ENCODE results near the gene BRD3.

DNA sequence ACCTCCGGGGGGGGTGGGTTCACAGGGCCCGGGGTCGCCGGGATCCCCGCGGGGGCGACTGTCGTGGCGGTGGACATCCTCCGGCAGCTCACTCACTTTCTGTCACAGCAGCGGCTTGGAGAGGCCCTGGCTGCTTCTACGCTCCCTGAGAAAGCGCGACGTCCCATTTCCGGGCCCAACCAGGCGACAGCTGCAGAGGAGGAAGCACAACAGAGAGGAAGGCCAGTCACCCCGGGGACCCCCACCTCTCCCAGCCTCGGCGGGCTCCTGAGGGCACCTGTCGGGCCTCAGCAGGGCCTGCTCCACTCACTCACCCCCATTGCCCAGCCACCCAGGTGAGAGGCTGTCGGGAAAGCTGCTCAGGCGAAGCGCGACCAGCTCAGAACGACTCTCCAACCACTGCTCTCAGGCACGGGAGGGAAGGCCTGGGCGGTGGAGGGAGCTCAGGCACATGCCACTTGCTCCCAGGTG, 14.4 kb downstream of the BRD3 start:
- TF ChIP-seq, protein P1, sequence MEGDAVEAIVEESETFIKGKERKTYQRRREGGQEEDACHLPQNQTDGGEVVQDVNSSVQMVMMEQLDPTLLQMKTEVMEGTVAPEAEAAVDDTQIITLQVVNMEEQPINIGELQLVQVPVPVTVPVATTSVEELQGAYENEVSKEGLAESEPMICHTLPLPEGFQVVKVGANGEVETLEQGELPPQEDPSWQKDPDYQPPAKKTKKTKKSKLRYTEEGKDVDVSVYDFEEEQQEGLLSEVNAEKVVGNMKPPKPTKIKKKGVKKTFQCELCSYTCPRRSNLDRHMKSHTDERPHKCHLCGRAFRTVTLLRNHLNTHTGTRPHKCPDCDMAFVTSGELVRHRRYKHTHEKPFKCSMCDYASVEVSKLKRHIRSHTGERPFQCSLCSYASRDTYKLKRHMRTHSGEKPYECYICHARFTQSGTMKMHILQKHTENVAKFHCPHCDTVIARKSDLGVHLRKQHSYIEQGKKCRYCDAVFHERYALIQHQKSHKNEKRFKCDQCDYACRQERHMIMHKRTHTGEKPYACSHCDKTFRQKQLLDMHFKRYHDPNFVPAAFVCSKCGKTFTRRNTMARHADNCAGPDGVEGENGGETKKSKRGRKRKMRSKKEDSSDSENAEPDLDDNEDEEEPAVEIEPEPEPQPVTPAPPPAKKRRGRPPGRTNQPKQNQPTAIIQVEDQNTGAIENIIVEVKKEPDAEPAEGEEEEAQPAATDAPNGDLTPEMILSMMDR (conservative IDR thresholded peaks at IDR 0.05; ENCODE audit: low read length), result no peak
- no peak for TF ChIP-seq EZH2phosphoT487 (IDR thresholded peaks at IDR 0.05; ENCODE audit: borderline replicate concordance)
